HG03066 (cell line): ENCODE measurements around the gene TBC1D1.
A peak's percentile ranks its signal among the peaks of the same experiment; 100 is the strongest.

Experiments
- ATAC-seq: cut with Tn5 transposase; IDR thresholded peaks from one replicate; pipeline ENCODE4 v1.9.1; 2021; ENCODE audit warnings: low read depth; ENCODE audit not compliant: unreplicated experiment

Gene TBC1D1

GRCh38 chr4:37884855-37885487 is 5.9 kb upstream of the TBC1D1 start:
- ATAC-seq = no peak

DNA sequence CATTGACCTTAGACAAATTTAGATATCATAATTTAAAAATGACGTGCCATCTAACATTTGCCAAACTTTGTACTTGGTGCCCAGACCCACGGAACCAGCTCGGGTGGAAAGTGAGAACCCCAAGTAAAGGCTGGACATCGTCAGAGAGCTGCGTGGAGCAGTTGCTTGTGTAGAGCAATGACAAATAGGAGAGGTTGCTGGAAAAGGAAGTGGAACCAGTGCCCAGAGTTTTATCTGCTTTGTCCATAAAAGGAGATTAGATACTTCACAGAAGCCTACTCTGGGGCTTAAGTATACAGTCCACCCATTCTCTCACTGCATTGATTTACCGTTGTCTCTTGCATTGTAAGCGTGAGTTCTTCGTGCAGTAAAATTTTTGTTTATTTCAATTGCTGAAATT is 5.4 kb upstream of the TBC1D1 start:
- no peak for ATAC-seq

DNA sequence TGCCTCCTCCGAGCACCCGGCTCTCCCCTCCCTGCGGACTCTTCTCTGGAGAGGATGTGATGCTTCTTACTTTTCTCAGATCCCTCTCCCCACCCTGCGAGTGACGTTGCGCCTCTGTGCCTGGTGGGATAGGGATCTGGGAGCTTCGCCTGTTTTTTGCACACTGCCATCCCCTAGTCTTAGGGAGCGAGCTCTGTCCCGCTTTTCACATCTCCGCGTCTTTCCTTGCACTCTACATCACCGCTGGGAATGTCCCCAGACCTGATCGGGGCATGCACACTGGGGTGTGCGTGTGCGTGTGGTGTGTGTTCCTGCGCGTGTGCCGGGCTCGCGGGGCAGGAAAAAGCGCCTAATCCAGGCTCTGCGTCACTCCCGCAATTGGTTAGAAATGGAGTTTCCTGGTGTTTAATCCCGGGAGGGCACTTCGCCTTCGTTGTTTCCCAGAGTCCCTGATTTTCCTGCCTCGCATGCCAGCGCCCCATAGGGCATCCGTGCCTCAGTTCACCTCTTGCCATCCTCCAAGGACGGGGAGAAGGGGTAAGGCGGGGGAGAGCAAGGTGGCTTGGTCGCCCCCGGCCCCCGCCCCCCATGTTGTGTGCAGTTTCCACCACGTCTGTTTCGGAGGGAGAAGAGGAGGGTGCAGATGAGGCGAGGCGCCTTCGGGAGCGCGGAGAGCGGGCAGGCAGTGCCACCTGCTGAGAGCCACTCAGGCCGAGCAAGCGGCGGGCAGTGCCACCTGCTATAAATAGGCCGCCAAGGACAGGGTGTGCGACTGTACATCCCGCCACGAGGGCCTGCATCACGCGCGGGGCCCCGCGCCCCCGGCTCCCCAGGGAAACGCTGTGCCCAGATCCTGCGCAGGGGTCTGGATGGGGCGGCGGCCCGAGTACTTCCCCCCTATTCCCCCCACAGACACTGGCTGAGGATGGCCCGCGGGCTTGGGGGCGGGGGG is 759 bp upstream of the TBC1D1 start:
- ATAC-seq = peak; percentile 1

- peak; percentile 48 for ATAC-seq
Observed at GRCh38 chr4:37891260-37892159, 626 bp downstream of the TBC1D1 start.

DNA sequence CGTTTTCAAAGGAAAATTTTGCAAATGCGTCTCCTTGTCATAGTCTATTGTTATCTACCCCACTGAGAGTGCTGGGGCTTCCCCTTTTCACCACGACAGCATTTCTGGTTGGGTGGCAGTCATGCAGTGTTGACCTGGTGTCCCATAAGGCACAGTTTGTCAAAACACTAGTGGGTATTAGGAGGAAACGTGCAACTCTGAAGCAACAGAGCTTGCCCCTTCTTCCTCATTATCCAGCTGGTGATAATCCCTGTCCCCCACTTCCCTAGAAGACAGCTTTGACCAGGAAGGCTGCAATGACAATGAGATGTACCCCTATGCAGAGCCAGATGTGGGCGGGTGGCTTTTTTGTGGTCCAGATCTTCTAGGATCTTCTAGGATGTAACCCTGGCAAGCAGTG is 1.8 kb downstream of the TBC1D1 start:
- peak; percentile 50 for ATAC-seq

DNA sequence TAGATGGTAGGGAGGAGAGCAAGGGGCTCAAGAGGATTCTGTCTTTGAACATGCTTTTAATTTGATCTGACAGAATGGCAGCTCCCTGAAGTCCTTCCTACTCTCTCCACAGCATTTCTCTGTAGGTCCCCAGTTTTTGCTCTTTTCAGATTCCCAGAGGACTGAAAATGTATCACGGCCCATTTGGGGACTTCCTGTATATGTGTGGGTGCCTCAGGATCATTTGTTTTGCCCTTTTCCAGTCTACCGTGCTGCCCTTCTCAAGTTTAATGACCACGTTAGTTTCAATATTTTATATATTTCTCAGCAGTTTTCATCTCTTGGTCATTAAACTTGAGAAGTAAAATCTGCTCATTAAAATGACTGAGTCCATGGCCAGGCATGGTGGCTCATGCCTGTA is 2.3 kb downstream of the TBC1D1 start:
- ATAC-seq = no peak

GRCh38 chr4:37895271-37895670 is 4.4 kb downstream of the TBC1D1 start:
- no peak for ATAC-seq

DNA sequence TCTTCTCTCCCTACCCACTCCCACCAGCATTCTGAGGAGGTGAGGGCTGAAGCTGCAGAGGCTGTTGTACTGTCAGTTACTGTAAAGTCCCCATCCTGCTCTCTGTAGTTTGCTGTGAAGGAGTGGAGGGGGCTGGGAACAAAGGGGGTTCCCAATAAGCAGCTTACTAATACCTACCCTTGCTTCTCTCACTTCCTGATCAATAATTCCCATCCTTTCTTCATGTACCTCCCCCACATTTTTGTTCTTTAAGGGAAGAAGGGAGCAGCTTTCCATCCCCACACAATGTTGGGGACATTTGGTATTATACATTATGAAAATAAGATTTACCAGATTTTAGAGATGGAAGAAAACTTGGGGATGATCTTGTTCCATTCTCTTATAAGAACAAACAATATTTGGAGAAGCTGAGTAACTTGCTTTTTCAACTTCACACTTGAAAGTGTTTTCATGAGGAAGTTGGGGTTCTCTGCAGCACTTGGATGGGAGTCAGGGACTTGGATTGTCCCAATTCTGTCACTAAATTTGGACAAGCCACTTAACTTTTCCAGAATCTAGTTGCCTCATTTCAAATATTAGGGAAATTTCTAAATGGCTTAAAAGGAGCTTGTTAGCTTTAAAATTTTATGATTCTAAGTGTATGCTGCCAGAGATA is 5.4 kb downstream of the TBC1D1 start:
- no peak for ATAC-seq

DNA sequence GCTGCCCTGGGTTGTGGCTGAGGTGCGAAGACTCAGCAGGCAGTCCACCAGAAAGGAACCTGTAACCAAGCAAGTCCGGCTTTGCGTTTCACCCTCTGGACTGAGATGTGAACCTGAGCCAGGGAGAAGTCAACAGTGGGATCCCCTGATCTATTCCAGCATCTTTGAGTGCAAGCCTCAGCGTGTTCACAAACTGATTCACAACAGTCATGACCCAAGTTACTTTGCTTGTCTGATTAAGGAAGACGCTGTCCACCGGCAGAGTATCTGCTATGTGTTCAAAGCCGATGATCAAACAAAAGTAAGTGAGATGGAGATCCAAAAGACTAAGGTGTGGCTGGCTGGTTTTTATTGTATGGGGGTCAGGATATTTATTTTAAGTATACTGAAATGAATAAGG is 11.3 kb downstream of the TBC1D1 start:
- ATAC-seq = no peak

- ATAC-seq = no peak
Observed at GRCh38 chr4:37902738-37903693, 12.1 kb downstream of the TBC1D1 start.

DNA sequence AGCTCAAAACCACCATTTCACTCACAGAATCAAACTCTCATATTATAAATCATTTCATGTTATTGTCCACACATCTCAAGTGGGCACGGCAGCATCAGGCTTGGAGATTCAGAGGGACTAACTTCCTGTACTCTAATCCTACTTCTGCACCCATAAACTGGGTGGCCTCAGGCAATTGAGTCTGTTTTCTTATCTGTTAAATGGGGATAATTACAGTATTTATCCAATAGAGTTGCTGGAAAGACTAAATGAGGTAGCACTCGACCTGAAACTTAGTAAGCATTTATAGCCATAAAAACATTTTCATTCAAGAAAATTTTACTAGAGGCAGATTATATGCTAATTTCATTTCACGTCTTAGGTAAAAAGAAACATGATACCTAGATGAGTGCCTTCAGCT is 13.0 kb downstream of the TBC1D1 start:
- no peak for ATAC-seq

GRCh38 chr4:37904824-37905223 is 13.9 kb downstream of the TBC1D1 start:
- no peak for ATAC-seq

GRCh38 chr4:37905533-37906169 is 14.8 kb downstream of the TBC1D1 start:
- ATAC-seq = no peak

GRCh38 chr4:37908488-37909331 is 17.8 kb downstream of the TBC1D1 start:
- no peak for ATAC-seq

DNA sequence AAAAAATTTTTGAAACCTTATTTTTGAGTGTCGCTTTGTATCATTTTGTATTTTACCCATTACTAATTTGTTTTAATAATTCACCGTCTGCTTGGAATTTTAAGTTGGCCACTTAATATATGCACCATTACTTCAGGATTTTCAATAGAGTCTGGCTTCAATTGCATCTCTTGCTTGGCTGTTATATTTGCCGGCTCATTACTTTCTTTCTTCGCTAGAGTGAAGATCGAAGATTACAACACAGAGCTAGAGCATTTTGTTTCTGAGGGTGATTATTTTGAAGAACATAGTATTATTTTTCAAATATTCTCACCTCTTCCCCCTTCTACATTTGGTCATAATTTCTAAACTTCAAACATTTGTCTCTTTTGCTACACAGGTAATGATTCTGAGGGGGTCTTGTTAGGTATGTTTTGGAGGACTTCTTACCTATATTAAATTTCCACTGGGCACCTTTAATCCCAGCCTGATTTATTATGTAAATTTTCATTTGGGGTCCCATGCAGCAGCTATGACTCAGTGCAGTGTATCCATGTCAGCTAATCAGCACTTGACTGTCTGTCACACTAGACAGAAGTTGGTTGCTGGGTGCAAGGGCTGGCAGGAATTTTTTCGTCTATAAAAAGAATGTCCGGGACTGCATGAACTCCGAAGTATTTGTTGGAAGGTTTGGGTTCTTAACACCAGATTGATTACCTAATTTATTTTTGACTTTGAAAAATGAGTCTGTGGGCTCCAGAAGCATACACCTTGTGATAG is 18.6 kb downstream of the TBC1D1 start:
- ATAC-seq = no peak

DNA sequence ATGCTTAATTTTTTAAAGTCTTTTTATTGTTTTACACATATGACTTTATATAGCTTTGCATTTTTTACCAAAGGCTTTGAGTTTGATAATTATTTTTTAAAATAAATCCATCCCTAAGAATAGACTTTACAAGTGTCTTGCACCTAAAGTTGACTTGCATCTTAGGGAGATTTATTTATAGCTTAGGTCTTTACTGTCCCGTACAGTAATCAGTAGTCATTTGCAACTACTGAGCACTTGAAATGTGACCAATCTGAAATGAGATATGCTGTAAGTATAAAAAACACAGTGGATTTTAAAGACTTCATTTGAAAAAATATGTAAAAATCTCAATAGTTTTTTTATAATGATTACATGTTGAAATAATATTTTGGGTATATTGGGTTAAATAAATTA is 19.2 kb downstream of the TBC1D1 start:
- ATAC-seq = no peak

- no peak for ATAC-seq
Observed at GRCh38 chr4:37914539-37914938, 23.7 kb downstream of the TBC1D1 start.
